Activated CD8-positive, alpha-beta memory T cell treated with anti-CD3 and anti-CD28 coated beads, Interleukin-2, amount 50 U/mL, for 48 hours (primary cell): ENCODE data around the gene COBL.

Source experiments
- DNase-seq: peaks from one replicate; pipeline ENCODE4 v3.0.0-alpha.2; 2020

COBL gene

GRCh38 chr7:51316666-51317581 lies at the start of gene COBL:
Gene COBL (minus strand): TSS chr7:51316809. CDS start chr7:51316633, 176 bp downstream.
- no peak for DNase-seq

DNA sequence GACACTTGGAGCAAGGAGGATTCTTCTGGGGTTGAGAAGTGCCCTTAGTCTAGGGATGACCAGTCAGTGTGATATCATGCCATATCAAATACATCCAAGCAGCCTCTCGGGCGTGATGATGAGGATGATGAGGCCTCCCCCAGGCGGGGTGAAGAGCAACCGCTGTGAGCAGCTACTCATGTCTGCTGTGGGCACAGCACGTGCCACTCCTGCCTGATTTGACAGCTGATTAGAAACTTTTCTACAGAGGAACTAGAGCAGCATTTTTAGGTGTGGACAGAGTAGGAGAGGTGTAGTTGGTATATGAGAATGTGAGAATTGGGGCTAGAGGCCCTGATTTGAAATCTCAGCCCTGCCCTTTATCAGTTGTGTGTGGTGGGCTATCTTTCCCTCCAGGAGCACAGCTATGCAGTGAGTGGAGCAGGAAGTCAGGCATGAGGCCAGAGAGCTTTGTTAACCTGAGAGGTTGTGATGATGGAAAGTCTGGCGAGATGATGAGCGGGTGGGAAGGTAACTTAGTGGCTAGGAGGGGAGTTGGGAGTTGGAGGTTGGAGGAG lies 49.6 kb upstream of the COBL start:
- no peak for DNase-seq

DNA sequence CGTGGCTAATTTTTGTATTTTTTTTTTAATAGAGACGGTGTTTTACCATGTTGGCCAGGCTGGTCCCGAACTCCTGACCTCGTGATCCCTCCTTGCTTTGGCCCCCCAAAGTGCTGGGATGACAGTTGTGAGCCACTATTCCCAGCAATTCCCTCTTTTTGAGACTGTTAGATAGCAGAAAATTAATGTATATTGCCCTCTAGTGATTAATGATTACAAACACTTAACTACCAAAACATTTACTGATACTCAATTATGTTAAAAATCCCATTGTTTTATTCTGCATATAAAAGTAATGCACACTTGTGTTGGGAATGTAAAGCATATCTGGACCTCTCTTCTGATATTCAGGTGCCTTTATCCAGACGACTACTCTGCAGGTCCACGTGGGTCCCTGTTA lies 41.2 kb upstream of the COBL start:
- no peak for DNase-seq

DNA sequence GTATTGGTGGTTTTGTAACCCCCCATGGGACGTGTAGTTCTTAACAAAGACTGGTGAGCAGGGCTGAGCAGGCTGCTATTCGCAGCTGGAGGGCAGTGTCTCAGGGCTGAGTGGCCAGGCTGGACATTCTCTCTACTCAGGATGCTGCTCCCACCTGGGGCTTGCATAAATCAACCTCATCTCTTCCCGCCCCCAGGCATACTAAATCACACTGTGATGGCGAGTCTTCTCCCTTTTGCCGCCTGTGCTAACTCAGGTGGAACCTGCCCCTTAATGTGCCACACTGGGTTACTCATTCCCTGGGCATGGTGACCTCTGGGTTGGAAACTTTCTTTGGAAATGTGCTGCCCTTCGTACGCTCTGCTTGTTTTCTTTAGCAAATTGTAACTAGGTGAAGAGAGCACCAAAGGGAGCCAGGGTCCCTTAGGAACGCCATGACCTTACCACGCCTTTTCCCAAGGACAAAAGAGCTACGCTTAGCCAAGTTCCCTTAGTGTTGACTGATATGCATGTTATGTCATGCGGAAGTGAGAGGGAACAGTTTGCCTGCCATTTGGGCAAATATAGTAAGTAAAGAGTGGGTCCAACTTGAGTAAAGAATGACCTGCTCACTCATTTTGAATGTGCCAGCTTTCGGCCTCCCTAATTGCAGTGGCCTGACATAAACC lies 40.4 kb upstream of the COBL start:
- no peak for DNase-seq

DNA sequence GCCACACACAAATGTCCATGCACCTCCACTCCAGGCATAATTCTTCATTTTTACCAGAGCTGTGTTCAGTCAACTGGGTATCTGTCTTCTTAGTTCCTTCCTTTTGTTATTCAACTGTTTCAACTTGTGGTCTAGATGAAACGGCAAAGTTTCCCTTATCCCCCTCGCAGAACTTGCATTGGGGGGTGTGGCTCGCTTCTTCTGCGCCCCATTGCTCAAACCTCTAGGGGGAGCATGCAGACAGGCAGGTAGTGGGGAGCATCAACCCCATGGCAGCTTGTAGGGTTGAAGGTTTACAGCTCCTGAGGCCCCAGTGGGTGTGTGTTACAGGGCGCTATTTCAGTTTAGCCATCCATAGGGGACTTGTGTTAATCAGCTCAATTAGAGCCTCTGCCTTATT lies 38.3 kb upstream of the COBL start:
- no peak for DNase-seq

DNA sequence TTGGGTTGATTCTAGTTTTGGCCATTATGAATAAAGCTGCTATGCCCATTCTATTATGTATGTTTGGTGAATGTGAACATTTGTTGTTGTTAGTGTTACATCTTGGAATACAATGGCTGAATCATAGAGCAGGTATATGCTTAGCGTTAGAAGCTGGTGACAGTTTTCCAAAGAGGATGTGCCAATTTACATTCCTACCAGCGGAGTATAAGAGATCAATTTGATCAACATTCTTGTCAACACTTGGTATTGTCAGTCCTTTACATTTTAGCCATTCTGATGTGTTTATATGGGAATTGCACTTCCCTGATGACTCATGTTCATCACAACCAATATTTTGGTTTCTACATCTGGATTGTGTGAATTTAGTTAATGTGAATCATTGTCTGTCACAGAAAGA lies 37.8 kb upstream of the COBL start:
- DNase-seq = no peak

- DNase-seq = no peak
These were observed 35.8 kb upstream of the COBL start for GRCh38 chr7:51352174-51353100.

DNA sequence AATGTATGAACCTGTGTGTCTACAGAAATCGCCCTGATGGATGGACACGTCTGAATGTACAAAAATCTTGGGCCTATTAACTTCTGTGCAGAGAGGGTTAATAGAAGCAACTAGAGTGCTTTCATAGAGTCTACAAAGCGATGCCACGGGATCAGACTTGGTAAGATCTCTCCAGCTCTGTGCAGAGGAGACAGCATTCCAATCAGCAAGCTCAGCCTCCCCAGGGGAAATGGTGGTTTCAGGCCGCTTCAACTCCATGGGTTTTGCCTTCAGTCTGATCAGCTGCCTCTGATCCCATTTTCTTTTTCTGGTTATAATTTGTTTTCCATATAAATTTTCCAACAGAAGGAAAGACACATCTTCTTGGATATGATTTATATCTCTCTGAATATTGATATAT lies 35.1 kb upstream of the COBL start:
- no peak for DNase-seq

- no peak for DNase-seq
These were observed 33.9 kb upstream of the COBL start for GRCh38 chr7:51350546-51350896.

DNA sequence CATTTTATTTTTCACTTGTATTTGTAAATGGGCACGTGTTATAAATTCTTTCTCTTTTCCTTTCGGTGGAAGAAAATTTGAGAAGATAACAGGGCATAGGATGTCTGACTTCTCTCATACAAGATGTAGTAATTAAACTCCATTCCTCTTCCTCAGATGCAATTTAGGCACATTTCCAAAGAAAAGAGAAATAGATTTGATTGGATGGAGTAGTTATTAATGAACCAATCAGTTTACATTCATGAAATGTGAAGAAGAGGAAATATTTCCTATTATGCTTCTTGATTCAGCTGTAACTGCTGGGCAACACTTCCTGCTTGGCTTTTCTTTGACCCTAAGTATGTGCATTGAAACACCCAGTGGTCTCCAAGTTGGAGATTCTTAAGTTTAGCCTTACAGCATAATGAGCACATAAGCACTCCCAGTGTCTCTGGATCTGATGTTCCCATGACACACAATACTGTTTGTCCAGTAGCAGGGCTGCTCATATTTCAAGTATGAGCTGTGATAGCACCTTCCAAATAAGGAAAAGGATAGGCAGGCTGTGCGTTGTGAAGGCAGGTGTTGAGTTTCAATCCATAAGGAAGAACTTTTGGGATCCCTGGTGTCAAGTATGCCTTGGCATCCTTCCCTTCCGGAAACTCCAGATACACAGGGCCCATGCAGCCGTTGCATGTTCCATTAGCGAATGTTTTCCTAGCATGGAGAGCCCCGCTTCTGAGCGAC lies 33.4 kb upstream of the COBL start:
- DNase-seq = no peak

DNA sequence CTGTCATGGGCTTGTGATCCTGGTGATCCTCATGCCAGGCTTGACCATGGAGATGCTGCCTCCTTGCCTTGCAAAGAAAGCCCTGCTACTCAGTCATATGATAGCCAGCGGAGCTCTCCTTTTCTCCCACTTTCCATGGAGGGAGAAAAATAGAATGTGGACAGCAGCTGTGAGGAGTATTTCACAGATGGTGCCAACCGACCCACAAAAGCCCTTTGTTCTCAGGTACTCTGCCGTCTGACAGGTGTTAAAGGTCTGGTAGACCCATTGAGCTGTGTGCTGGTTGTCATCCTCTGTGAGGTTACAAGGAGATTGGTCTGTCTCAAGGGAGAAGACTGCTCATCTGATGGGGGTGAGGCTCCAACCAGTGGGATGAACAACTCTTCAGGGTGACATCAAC lies 29.5 kb upstream of the COBL start:
- DNase-seq = no peak

DNA sequence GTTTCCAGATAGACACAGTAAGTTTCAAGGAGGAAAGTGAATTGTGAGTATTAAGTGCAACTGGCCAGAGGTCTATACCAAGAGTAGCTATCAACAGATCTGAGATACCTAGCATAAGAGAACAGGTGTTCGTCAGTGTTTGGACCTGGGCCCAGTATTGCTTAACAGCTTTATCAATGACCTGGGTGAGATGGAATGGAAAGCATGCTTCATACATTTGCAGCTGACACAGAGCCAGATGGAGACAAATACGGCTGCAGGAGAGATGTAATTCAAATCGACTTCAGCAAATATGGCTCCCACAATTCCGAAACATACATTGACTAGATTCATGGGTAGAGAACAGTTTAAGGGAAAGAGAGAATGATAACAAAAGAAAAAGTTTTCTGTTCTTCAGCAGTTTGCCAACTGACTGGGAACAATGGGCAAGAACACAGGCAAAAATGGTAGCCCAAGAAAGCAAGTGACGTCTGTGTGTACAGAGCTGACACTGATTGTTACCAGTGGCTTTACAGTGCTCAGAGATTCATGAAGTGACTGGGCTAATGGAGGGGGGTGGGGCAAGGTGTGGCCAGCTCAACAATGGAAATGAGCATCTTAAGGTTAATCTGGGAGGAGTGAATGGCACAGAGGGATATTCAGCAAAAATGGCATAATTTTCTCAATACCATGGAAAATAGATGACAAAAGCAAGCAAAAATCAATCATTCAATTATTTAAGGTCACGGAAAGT lies 28.0 kb upstream of the COBL start:
- no peak for DNase-seq

DNA sequence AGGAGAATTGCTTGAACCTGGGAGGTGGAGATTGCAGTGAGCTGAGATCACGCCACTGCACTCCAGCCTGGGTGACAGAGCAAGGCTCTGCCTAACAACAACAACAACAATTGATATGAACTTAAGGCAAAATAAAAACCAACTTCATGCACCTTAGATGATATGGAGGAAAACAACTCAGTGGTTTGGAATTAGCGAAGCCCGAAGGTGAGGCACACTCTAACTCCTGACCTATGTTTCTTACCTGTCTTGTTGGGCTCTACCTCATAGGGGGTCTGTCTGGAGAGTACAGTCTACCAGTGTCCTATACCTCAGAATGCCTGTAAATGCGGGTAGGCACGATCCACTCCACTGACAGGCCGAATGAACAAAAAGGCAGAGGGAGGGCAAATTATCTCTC lies 24.3 kb upstream of the COBL start:
- DNase-seq = no peak

DNA sequence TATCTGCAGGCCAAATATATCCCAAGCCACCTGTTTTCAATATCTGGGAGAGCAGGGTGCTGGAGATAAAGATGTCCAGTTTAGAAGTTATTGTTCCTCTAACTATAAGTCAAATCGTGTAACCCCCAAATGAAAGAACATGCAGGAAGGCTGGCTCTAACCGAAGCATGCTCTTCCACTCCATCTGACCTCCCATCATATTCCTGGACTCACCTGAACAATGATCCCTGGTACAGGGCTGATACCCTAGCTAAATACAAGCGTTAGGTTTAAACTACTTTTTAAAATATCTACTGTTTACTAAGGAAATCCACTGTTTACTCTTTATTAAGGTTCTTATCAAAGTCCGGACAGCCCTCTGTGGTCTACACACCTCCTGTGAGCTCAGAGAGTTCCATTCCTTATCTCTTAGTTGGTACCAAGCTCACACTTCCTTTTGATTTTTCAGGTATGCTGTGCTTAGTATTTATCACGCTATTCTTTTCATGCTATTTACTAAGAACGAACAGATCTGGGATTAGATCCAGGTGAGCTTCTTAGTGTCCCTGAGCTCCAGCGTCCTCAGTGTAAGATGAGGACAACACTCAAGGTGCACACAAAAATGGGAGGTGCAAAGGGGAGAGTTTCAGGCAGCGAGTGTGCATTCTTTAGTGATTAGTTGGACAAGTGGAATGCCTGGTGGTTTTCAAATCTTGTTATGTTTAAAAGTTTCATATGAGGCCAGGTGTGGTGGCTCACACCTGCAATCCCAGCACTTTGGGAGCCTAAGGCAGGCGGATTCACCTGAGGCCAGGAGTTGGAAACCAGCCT lies 23.6 kb upstream of the COBL start:
- DNase-seq = no peak

- no peak for DNase-seq
These were observed 18.4 kb upstream of the COBL start for GRCh38 chr7:51335057-51335456.

GRCh38 chr7:51329696-51330263 lies 13.2 kb upstream of the COBL start:
- DNase-seq = no peak

GRCh38 chr7:51328351-51328801 lies 11.8 kb upstream of the COBL start:
- DNase-seq = no peak

- DNase-seq = no peak
These were observed 10.7 kb upstream of the COBL start for GRCh38 chr7:51327287-51327717.

- DNase-seq = no peak
These were observed 10.2 kb upstream of the COBL start for GRCh38 chr7:51326656-51327286.

GRCh38 chr7:51325908-51326307 lies 9.3 kb upstream of the COBL start:
- DNase-seq = no peak
